ENCODE data around the gene PDE4D. TPM values are rescaled to one million over a fixed set of nuclear protein-coding genes. Genes with fewer than 3 reads are reported as not detected.

Gene PDE4D
- total and polyA plus RNA-seq, 2 of the 4 experiments (the other 2 are of a cell fraction), result 1.4 to 7.9 TPM

GRCh38 chr5:59340637-59341036 lies 552.9 kb downstream of the PDE4D start:
- no peaks in the 10 kb centered on the region for H3K79me1 ChIP-seq (ENCODE audit: low read depth in 1 of 2, low read length in 2 of 2)
- no peak overlapping the region for H2BK20ac ChIP-seq (ENCODE audit: low read depth, low read length)
- no peaks in the 10 kb centered on the region for H3K4me1 ChIP-seq (ENCODE audit: control insufficient read depth, insufficient read depth, low read length)
- no peaks in the 10 kb centered on the region for H3K9me3 ChIP-seq (ENCODE audit: control insufficient read depth, insufficient read depth, low read length)
- H4K8ac ChIP-seq (ENCODE audit: low read depth in 2 of 2, low read length in 2 of 2), result no peak overlapping the region
- intact Hi-C loops (cut with micrococcal nuclease), result no loop called here
- H3K9ac ChIP-seq (ENCODE audit: low read depth, low read length), result no peak overlapping the region
- no peak overlapping the region for H2BK5ac ChIP-seq (ENCODE audit: low read depth, low read length, poor library complexity, severe bottlenecking)
- no peak overlapping the region for H2BK15ac ChIP-seq (ENCODE audit: low read depth, low read length)
- no peaks in the 10 kb centered on the region for H3K9me1 ChIP-seq (ENCODE audit: insufficient read depth, low read length)
- H4K91ac ChIP-seq (ENCODE audit: insufficient read depth, low read depth, low read length), result no peak overlapping the region
- H2AFZ ChIP-seq (replicated peaks; ENCODE audit: low read length, poor library complexity), result no peak overlapping the region
- H4K5ac ChIP-seq (ENCODE audit: low read depth, low read length), result no peak overlapping the region
- no peaks in the 10 kb centered on the region; the same call in 1 of the 2 replicates for H3K27me3 ChIP-seq (ENCODE audit: control insufficient read depth, insufficient read depth, low read length)
- no peak overlapping the region for H2AK9ac ChIP-seq (replicated peaks; ENCODE audit: low read depth, low read length, poor library complexity)
- no peaks in the 10 kb centered on the region for H3K36me3 ChIP-seq (ENCODE audit: control insufficient read depth, insufficient read depth, low read length)
- no peak overlapping the region for H3K4me3 ChIP-seq (ENCODE audit: insufficient read depth, low read depth, low read length)
- no peak overlapping the region for H3K4ac ChIP-seq (ENCODE audit: low read depth, low read length)
- H3K18ac ChIP-seq (ENCODE audit: low read depth, low read length), result no peak overlapping the region
- H3K14ac ChIP-seq (replicated peaks; ENCODE audit: low read depth, low read length), result no peak overlapping the region
- no TSS peak for BruUV-seq (replicated peaks)
- no peaks in the 10 kb centered on the region for H4K20me1 ChIP-seq (ENCODE audit: insufficient read depth, low read length)
- H3K56ac ChIP-seq (ENCODE audit: extremely low read depth, insufficient read depth, low read length), result no peak overlapping the region
- in situ Hi-C loops (cut with MboI; ENCODE audit: low sequenced_read_pairs), result no loop called here
- ChIA-PET CTCF (no interaction called here), POLR2A (ENCODE audit: unreplicated experiment) (no interaction called here)
- no peak overlapping the region for H2BK120ac ChIP-seq (ENCODE audit: low read depth, low read length)
- no peak for ATAC-seq (ENCODE audit: low read depth)
- DNase-seq, result no peak
- H2AK5ac ChIP-seq (ENCODE audit: low read depth, low read length), result no peak overlapping the region
- H3K4me2 ChIP-seq (ENCODE audit: low read depth, low read length), result no peak overlapping the region
- WGBS, 2 experiments (ENCODE audit: extremely low coverage in 2 of 2, insufficient read length in 1 of 2), result no CpG with 5 or more reads among the region's 1 CpG
- dilution Hi-C loops (cut with HindIII; ENCODE audit: low sequenced_read_pairs, unreplicated experiment), result no loop called here
- H3K27ac ChIP-seq (ENCODE audit: insufficient read depth, low read length), result no peak overlapping the region
- H3K23ac ChIP-seq (ENCODE audit: low read depth, low read length), result no peak overlapping the region
- no peak for TF ChIP-seq MXI1 (IDR thresholded peaks at IDR 0.05; ENCODE audit: borderline replicate concordance, low read depth, low read length)
- TF ChIP-seq CHD1 (IDR thresholded peaks at IDR 0.05; ENCODE audit: low read depth, low read length), result no peak
- no peak for TF ChIP-seq POLR2A (IDR thresholded peaks at IDR 0.05; ENCODE audit: low read depth, low read length)
- no peak for TF ChIP-seq FOS (IDR thresholded peaks at IDR 0.05; ENCODE audit: low read depth, low read length)
- no peak for TF ChIP-seq MAFK (IDR thresholded peaks at IDR 0.05; ENCODE audit: low read depth, low read length)
- no peak for TF ChIP-seq RAD21 (IDR thresholded peaks at IDR 0.05; ENCODE audit: low read length)
- TF ChIP-seq ELK1 (IDR thresholded peaks at IDR 0.05; ENCODE audit: borderline replicate concordance, low read depth, low read length), result no peak
- TF ChIP-seq CEBPB (IDR thresholded peaks at IDR 0.05; ENCODE audit: low read depth, low read length), result no peak
- no peak for TF ChIP-seq SMC3 (IDR thresholded peaks at IDR 0.05; ENCODE audit: low read depth, low read length)
- no peak for TF ChIP-seq BHLHE40 (IDR thresholded peaks at IDR 0.05; ENCODE audit: low read depth, low read length)
- no peak for TF ChIP-seq NFE2L2 (IDR thresholded peaks at IDR 0.05; ENCODE audit: low read depth, low read length)
- TF ChIP-seq RFX5 (IDR thresholded peaks at IDR 0.05; ENCODE audit: low read depth, low read length), result no peak
- no peak for TF ChIP-seq RCOR1 (IDR thresholded peaks at IDR 0.05; ENCODE audit: insufficient replicate concordance, low read length)

All from IMR-90 (cell line).